ENCODE measurements around the gene SH2D5.
"Not testable (repeated sequence)": the region's sequence is repeated elsewhere in the genome, so short reads cannot be mapped to it uniquely, and the experiment has no call there.

The SH2D5 gene

DNA sequence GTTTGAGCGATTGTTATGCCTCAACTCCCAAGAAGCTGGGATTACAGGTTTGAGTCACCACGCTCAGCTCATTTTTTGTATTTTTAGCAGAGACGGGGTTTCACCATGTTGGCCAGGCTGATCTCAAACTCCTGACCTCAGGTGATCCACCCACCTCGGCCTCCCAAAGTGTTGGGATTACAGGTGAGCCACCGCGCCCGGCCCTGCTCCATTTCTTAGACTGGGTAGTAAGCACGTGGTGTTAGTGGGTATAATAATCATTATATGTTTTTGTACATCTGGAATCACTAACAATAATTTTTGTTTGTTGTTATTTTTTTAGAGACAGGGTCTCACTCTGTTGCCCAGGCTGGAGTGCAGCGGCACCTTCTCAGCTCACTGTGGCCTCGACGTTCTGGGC, 58.9 kb downstream of the SH2D5 start:
- not testable (repeated sequence) for H2BK5ac ChIP-seq (ENCODE audit: low read depth, low read length, poor library complexity); H4K8ac ChIP-seq (ENCODE audit: low read depth, low read length); DNase-seq; H2AFZ ChIP-seq (ENCODE audit: insufficient read depth, low read length, poor library complexity); H3K36me3 ChIP-seq (ENCODE audit: control insufficient read depth in 1 of 2, insufficient read depth in 2 of 2, low read length in 2 of 2); H3K4me1 ChIP-seq (ENCODE audit: control insufficient read depth in 1 of 2, insufficient read depth in 2 of 2, low read length in 2 of 2); H4K91ac ChIP-seq (ENCODE audit: low read depth, low read length); H2BK12ac ChIP-seq (ENCODE audit: low read length); H3K4ac ChIP-seq (ENCODE audit: low read depth, low read length); H2BK120ac ChIP-seq (ENCODE audit: insufficient read depth, low read length, poor library complexity); H3K4me3 ChIP-seq (ENCODE audit: low read depth, low read length); H4K12ac ChIP-seq (ENCODE audit: low read depth, low read length); H3K9ac ChIP-seq (ENCODE audit: low read length); H3K23ac ChIP-seq (ENCODE audit: low read length); H3K79me1 ChIP-seq (ENCODE audit: low read length); H3K79me2 ChIP-seq (ENCODE audit: control insufficient read depth, insufficient read depth, low read length, poor library complexity); H3K4me2 ChIP-seq (ENCODE audit: low read length); H2AK5ac ChIP-seq (ENCODE audit: low read length); H3K27me3 ChIP-seq (ENCODE audit: insufficient read depth, low read length); H3K14ac ChIP-seq (ENCODE audit: low read length); H3K18ac ChIP-seq (ENCODE audit: low read length); H3K9me3 ChIP-seq (ENCODE audit: insufficient read depth, low read depth, low read length); H3K27ac ChIP-seq (ENCODE audit: low read depth, low read length)
- no CpG with 5 or more reads among the region's 11 CpGs for WGBS (ENCODE audit: extremely low coverage, insufficient coverage, insufficient read length)

DNA sequence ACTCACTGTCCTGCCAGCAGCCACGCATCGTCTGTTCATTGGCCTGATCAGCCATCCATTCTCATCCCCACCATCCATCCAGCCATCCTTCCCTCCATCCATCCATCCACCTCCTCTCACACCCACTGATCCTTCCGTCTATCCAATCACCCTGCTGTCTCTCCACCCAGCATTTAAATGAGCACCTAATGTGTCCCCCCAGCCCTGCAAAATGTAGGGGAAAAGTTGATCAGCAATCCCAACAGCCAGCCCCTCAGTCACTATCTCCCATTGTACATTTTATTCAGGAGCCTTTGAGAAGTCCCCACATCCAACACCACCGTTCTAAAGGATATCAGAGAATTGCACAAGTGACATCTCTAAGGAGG, 60.3 kb downstream of the SH2D5 start:
- H3K79me2 ChIP-seq (ENCODE audit: control insufficient read depth, insufficient read depth, low read length, poor library complexity): no peaks in the 10 kb centered on the region
- no peak overlapping the region for H3K18ac ChIP-seq (ENCODE audit: low read length)
- no peak overlapping the region for H3K4ac ChIP-seq (ENCODE audit: low read depth, low read length)
- no peak overlapping the region for H4K12ac ChIP-seq (ENCODE audit: low read depth, low read length)
- H2BK12ac ChIP-seq (ENCODE audit: low read length): no peak overlapping the region
- no peak overlapping the region for H2AFZ ChIP-seq (ENCODE audit: insufficient read depth, low read length, poor library complexity)
- no peak overlapping the region for H3K9ac ChIP-seq (ENCODE audit: low read length)
- no peak for DNase-seq
- no peak overlapping the region for H4K91ac ChIP-seq (ENCODE audit: low read depth, low read length)
- no peaks in the 10 kb centered on the region for H3K27me3 ChIP-seq (ENCODE audit: insufficient read depth, low read length)
- no peaks in the 10 kb centered on the region for H3K36me3 ChIP-seq (ENCODE audit: control insufficient read depth in 1 of 2, insufficient read depth in 2 of 2, low read length in 2 of 2)
- H4K8ac ChIP-seq (ENCODE audit: low read depth, low read length): no peak overlapping the region
- no peak overlapping the region for H3K27ac ChIP-seq (ENCODE audit: low read depth, low read length)
- WGBS (ENCODE audit: extremely low coverage, insufficient coverage, insufficient read length): no CpG with 5 or more reads among the region's 4 CpGs
- H2BK120ac ChIP-seq (ENCODE audit: insufficient read depth, low read length, poor library complexity): no peak overlapping the region
- H3K14ac ChIP-seq (ENCODE audit: low read length): no peak overlapping the region
- no peak overlapping the region for H2AK5ac ChIP-seq (ENCODE audit: low read length)
- no peaks in the 10 kb centered on the region for H3K79me1 ChIP-seq (ENCODE audit: low read length)
- no peak overlapping the region for H3K4me3 ChIP-seq (ENCODE audit: low read depth, low read length)
- no peak overlapping the region for H3K4me2 ChIP-seq (ENCODE audit: low read length)
- H3K9me3 ChIP-seq (ENCODE audit: insufficient read depth, low read depth, low read length): no peaks in the 10 kb centered on the region
- H3K4me1 ChIP-seq (ENCODE audit: control insufficient read depth in 1 of 2, insufficient read depth in 2 of 2, low read length in 2 of 2): no peaks in the 10 kb centered on the region
- no peak overlapping the region for H3K23ac ChIP-seq (ENCODE audit: low read length)
- no peak overlapping the region for H2BK5ac ChIP-seq (ENCODE audit: low read depth, low read length, poor library complexity)

DNA sequence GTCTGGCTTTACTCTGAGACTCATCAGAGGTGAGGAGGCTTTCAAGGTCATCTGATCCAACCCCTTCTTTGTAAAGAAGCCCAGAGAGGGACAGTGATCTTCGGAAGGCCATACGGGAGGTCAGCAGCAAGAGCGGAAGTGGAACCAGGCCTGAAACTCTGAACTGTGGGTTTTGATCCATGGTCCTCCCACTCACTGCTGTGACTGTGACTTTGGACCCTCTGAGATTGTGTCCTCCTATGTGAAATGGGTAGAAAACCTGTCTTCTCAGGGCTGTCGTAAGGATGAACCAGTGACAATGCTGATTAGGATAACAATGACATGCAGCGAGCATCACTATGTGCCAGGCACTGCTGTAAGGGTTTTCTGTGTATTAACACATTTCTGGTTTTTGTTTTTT, 61.6 kb downstream of the SH2D5 start:
- Histone ChIP-seq H3K79me2 (ENCODE audit: control insufficient read depth, insufficient read depth, low read length, poor library complexity) (no peaks in the 10 kb centered on the region), H2BK12ac (ENCODE audit: low read length) (no peak overlapping the region), H4K12ac (ENCODE audit: low read depth, low read length) (no peak overlapping the region), H2AK5ac (ENCODE audit: low read length) (no peak overlapping the region), H3K4me1 (ENCODE audit: control insufficient read depth in 1 of 2, insufficient read depth in 2 of 2, low read length in 2 of 2) (no peaks in the 10 kb centered on the region), H4K8ac (ENCODE audit: low read depth, low read length) (no peak overlapping the region), H3K36me3 (ENCODE audit: control insufficient read depth in 1 of 2, insufficient read depth in 2 of 2, low read length in 2 of 2) (no peaks in the 10 kb centered on the region), H3K27me3 (ENCODE audit: insufficient read depth, low read length) (no peaks in the 10 kb centered on the region), H3K18ac (ENCODE audit: low read length) (no peak overlapping the region), H3K27ac (ENCODE audit: low read depth, low read length) (no peak overlapping the region), H2AFZ (ENCODE audit: insufficient read depth, low read length, poor library complexity) (no peak overlapping the region), H3K9me3 (ENCODE audit: insufficient read depth, low read depth, low read length) (no peaks in the 10 kb centered on the region), H3K14ac (ENCODE audit: low read length) (no peak overlapping the region), H3K23ac (ENCODE audit: low read length) (no peak overlapping the region), H2BK120ac (ENCODE audit: insufficient read depth, low read length, poor library complexity) (no peak overlapping the region), H3K4me3 (ENCODE audit: low read depth, low read length) (no peak overlapping the region), H3K9ac (ENCODE audit: low read length) (no peak overlapping the region), H2BK5ac (ENCODE audit: low read depth, low read length, poor library complexity) (no peak overlapping the region), H4K91ac (ENCODE audit: low read depth, low read length) (no peak overlapping the region), H3K79me1 (ENCODE audit: low read length) (no peaks in the 10 kb centered on the region), H3K4ac (ENCODE audit: low read depth, low read length) (no peak overlapping the region), H3K4me2 (ENCODE audit: low read length) (no peak overlapping the region)
- DNase-seq: no peak
- no CpG with 5 or more reads among the region's 5 CpGs for WGBS (ENCODE audit: extremely low coverage, insufficient coverage, insufficient read length)
